ENCODE results near the gene WFDC12. TPM values are rescaled to one million over a fixed set of nuclear protein-coding genes. Genes with fewer than 3 reads are reported as not detected.

Gene WFDC12
- total RNA-seq, 1 donor from 2014 or later: not detected

DNA sequence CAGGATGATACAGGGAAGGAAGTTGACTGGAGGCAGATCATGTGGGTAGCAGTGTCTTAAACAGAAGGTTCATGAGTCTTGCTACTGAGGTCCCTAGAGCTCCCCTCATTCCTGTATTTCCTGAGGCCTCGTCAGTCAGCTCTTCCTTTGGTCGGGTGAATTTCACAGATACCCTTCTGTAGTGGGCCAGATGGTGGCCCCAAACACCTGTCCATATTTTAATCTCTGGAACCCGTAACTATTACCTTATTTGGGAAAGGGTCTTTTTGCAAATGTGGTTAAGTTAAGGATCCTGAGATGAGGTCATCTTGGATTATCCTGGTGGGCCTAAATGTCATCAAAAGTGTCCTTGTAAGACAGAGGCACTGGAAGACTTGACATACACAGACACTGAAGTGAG is 32.9 kb downstream of the WFDC12 start:
- no peak for DNase-seq (ENCODE audit: low read depth)

DNA sequence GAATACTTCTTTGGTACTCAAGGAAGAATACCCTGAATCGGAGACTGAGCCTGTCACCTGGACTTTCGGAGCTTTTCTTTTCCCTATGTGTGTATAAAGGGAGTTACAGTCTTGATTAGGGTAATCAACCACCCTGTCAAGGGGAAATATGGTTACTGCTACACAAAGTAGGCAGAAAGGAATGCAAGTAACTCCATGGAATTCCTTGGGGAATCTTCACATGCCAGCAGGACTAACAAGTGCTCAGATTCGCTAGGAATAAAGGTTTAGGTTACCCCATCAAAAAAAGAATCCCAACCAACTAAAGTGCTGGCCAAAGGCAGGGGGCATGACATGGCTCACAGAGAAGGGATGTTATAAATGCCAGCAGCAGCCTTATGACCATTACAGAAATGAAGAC is 33.8 kb downstream of the WFDC12 start:
- no peak for DNase-seq (ENCODE audit: low read depth)

DNA sequence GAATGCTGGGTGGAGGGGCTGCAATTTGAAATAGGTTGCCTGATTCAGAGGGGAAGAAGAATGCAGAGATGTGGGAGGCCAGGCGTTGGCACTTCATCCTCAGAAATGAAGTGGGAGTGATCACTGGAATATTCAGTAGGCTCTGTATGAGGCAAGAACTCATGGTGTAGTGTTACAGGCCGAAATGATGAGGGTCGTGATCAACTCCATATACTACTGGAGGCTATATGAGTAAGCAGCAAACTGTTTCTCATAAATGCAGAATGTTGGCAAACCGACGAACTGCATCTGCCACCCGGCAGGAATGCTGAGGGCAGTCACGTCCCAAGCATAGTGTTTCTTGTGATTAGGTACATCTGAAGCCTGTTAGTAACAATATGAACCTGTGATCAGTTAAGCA is 36.0 kb downstream of the WFDC12 start:
- peak; percentile 24 for DNase-seq (ENCODE audit: low read depth)

DNA sequence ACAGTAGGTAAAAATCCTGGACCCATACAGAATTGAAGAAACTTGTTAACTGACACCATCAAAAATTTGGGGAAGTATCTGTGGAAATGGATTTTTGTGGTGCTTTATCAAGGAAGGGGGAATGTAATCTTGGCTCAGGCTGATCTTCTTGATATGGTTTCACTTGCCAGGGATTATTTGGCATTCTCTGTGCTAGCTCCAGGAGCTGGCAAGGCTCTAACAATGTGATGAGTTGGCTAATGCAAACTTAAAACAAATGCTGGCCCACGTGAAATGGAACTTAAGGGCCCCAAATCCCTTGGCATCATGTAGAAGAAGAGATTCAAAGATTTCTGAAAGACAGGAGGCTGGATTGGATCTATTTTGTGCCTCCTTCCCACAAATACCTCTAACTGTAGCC is 36.5 kb downstream of the WFDC12 start:
- no peak for DNase-seq (ENCODE audit: low read depth)

DNA sequence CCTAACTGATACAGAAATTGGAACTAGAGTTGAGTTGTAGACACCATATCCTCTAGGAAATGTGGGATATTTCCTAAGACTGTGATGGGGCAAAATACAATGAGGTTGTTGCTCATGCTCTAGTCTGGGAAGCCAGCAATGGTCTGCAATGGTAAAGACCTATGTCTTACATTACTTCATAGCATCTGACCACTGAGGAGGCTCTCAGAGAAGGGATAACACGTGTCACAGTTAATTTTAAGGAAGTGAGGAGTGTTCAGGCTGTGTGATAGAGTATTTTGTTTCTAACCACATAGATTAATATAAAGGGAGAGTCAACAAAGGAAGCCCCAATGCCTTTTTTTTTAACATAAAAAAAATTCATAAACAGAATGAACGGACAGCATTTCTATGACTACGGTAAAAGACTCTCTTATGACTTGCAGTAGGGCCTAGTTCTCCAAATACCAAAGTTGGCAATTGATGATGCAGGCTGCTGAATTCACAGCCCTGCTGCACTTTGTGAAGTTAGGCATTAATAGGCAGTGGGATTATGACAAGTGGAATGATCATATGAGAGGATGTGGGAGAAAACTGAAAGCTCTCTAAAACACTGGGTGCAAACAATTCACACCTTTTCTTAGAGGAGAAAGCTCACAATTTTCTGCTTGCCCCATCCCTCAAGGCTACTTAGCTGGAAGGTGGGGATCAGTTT is 37.0 kb downstream of the WFDC12 start:
- DNase-seq (ENCODE audit: low read depth): no peak

DNA sequence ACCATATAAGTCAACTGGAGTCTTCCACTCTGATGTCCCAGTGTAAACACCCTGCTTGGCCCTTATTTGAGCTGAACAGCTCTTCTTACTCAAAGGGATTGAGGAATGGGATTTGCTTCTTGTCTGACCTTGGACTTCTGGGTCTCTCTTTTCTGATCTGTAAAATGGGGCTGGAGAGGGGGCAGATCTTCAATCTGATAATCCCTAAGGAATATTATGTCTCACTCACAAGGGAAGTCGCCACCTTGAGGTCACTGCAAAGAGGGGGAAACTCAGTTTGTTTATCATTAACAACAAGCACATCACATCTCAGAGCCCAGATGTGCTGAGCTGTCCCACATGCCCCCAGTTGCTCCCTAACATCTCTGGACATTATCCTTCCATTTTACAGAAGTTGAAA is 38.4 kb downstream of the WFDC12 start:
- no peak for DNase-seq (ENCODE audit: low read depth)

DNA sequence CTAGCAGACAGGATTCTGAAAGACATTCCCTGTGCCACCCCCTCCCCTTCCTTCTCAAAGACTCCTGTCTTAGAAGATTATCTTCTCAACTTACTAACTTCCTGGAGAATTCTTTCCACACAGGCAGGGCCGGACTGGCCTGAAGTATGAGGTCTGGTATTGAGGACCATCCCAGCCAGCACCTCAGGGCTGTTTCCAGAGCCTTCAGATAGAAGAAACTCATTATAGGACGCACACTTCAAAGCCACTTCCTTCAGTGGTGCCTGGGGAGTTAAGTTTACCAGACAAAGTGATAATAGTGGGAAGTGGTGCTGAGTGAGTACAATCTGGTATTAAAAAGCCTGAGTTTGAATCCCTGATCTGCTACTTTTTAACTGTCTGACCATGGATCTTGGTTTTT is 39.0 kb downstream of the WFDC12 start:
- no peak for DNase-seq (ENCODE audit: low read depth)

DNA sequence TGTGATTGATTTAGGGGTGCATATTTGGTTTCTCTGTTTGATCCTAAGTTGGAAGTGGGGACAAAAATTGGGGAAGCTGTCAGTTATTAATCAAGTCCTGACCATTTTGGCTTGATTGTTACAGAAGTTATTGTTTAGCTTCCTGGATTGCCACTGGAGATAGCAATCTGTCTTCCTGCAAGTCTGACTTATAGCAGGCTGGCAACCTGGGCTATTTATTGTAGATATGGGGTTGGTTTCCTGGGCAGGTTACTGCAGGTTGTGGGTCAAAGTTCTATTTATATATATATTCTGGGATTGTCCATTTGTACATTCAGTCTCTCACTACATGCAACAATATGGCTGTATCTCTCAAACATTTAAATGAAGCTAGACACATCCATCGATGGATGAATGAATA is 41.1 kb downstream of the WFDC12 start:
- DNase-seq (ENCODE audit: low read depth): no peak

DNA sequence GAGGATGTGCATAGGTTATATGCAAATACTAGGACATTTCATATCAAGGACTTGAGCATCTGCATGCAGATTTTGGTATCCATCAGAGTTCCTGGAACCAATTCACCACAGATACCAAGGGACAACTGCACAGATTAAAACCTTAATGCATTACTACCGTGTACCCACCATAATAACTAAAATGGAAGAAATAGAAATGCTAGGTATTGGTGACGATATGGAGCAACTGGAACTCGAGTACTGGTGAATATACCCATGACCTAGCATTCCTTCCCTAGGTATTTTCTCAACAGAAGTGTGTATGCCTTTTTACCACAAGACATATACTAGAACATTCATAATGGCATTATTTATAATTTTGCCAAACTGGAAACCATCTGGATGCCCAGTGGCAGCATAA is 41.8 kb downstream of the WFDC12 start:
- no peak for DNase-seq (ENCODE audit: low read depth)

DNA sequence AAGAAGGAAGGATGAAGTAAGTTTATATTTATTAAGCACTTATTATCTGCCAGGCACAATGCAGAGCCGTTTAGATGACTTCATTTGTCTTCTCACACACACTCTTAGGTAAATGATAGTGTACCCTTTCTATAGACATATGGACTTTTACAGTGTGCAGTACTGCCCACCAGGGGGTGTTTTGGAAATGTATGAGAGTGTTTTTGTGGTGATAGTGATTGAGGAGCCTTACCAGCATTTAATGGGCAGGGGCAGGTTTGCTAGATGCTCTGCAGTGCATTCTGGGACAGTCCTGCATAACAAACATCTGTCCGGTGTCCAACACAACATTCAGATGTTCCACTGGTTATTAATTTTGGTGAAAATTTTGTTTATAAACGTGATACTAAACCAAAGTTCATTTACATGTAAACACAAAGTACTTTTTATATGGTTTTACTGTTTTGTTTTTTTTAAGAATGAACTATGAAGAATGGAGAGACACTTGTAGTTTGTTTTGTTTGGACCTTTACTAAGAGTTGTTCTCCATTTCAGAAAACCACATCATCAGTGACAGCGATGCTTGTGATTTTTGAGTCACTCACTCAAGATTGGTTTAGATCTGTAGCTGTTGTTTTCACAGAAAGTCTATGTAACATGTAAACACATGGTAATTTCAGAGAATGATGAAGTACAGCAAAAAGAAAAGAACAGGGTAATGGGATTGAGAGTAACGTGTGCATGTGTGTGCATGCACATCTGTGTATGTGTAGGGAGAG is 43.2 kb downstream of the WFDC12 start:
- DNase-seq (ENCODE audit: low read depth): no peak

DNA sequence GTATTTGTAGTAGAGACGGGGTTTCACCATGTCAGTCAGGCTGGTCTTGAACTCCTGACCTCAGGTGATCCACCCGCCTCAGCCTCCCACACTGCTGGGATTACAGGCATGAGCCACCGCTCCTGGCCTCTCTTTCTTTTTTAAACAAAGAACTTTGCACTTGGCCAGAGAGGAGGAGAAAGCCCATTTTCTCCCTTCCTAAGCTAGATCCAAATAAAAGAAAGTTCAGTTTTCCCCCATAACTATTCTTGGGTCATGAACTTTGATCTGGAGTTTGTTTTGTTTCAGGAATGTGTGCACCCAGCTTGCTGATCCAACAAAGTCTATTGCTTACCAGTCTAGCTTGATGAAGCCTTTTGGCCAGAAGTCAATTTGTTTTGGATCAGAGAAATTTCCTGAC is 46.7 kb downstream of the WFDC12 start:
- DNase-seq (ENCODE audit: low read depth): no peak

Other genes starting within 250 kb of the WFDC12 start
- 53.6 TPM in 2 replicates for gene YWHAB, start 238.8 kb downstream of the WFDC12 start, total RNA-seq
- 3.3 and 5.7 TPM in 2 replicates for gene PABPC1L, start 214.4 kb downstream of the WFDC12 start, total RNA-seq
- 35.4 and 35.7 TPM in 2 replicates for gene TOMM34, start 164.1 kb downstream of the WFDC12 start, total RNA-seq
- 11.3 and 11.4 TPM in 2 replicates for gene STK4, start 158.0 kb downstream of the WFDC12 start, total RNA-seq
- gene KCNS1, start 23.3 kb downstream of the WFDC12 start, total RNA-seq: not detected in 2 replicates
- gene WFDC5, start 9.3 kb downstream of the WFDC12 start, total RNA-seq: not detected in 2 replicates
- gene PI3, start 50.4 kb upstream of the WFDC12 start, total RNA-seq: not detected in 2 replicates
- gene SEMG1, start 82.6 kb upstream of the WFDC12 start, total RNA-seq: not detected in 2 replicates
- gene SEMG2, start 96.9 kb upstream of the WFDC12 start, total RNA-seq: not detected in 2 replicates
- not detected in 2 replicates for gene SLPI, start 130.1 kb upstream of the WFDC12 start, total RNA-seq
- not detected in 2 replicates for gene RBPJL, start 182.4 kb upstream of the WFDC12 start, total RNA-seq
- gene MATN4, start 183.8 kb upstream of the WFDC12 start, total RNA-seq: not detected in 2 replicates
- 34.8 and 51.5 TPM in 2 replicates for gene SDC4, start 224.0 kb upstream of the WFDC12 start, total RNA-seq
- gene SYS1, start 238.7 kb upstream of the WFDC12 start, total RNA-seq: 12.7 and 13.2 TPM in 2 replicates

Measured in myocyte (in vitro differentiated cells).